ENCODE results near the gene LRRC25.
"Not testable (repeated sequence)": the region's sequence is repeated elsewhere in the genome, so short reads cannot be mapped to it uniquely, and the experiment has no call there.

LRRC25 gene

DNA sequence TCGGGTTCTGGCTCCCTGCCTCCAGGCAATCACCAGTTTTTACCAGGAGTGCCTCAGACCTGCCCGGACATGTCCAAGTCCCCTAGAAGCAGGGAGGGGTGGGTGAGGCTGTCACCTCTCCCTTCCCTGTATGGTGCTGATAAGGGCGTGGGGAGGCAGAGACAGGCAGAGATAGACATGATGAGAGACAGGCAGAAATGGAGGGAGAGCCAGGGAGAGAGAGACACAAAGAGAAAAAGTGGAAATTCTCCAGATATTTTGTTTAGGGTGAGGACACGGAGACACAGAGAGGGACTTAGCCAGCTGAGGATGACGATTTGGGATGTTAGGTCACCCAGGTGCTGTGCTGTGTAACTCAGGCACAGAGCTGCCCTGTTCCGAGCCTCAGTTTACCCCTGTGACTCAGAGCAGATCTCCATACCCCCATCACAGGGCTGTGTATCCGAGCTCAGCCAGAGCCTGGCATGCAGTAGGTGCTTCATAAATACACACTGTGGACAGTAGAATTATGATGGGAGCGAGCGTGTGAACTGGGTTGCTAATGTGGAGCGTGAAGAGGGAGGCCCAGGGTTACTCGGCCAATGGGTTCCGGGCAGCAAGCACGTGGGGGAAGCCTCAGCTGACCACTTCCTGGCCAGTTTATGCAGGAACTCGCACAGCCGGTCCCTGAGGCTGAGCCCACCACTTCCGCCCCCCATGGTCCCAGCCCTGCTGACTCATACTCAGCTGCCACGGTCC lies 23.4 kb downstream of the LRRC25 start:
- DNase-seq, result peak; percentile 91 to 96

DNA sequence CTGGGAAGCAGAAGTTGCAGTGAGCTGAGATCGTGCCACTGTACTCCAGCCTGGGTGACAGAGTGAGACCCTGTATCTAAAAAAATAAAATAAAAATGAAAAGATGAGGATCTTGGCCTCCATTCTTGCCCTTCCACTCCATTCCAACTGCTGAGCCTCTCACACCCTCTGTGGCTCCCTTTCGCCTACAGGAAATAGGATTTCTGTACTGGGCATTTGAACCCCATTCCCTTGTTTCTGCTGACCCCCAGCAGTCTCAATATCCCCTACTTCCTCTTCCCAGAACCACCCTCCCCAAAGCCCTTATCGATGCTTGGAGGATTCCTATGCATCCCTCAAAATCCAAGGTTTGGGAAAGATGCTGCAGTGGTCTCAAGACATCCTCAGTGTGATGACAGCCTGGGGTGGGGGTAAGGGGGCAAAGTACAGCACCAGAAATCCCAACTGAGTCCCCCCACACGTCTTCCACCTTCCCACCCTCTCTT lies 24.0 kb downstream of the LRRC25 start:
- DNase-seq, result no peak

DNA sequence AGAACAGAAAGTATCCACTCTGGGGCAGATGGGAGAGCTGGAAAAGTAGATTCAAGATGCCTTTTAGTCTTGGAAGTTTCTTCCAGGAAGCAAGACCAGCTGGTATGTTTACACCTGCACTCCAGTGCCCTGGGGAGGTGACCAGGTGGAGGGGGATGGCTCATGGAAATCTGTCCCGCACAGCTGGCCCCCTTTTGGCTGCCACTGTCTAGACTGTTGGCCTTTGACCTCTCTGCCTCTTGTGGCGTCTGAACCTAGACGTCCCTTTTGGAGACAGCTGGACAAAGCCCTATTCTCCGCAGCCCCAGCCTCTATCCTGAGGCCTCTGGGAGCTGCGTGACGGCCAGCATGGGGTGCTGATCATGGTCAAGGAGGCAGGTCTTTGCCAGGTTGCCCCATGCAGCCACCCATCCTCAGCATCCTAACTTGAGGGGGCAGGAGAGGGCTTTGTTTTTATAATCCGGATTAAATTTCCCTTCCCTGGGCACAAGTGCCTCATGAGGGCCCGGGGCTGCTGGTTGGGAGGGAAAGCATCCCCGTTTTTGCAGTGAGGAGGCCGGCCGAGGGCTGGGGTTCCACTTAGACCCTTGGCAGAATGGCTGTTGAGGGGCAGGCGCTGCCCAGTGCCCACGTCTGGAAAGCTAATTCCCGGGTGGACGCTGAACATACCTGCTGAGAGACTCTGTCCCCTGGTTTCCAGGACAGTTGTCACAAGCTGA lies 28.8 kb downstream of the LRRC25 start:
- no peak for DNase-seq

DNA sequence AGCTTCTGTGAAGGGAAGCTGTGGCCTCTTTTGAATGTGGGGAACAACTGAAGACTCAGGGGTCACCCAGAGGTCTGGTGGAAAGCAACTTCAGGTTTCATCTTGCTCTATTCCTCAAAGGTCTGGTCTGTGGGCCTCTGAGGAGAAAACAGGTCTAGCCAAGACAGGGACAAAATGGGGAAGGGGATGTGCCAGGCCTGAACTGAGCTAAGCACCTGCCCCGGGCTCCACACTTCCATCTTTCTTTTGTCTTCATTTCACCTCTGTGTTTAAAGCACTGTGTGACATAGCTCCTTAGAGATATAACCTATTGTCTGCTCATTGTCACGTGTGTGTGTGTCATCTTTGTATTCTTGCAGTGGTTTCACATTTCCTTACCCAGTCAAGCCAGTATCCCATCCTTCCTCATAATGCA lies 31.4 kb downstream of the LRRC25 start:
- DNase-seq, result no peak

DNA sequence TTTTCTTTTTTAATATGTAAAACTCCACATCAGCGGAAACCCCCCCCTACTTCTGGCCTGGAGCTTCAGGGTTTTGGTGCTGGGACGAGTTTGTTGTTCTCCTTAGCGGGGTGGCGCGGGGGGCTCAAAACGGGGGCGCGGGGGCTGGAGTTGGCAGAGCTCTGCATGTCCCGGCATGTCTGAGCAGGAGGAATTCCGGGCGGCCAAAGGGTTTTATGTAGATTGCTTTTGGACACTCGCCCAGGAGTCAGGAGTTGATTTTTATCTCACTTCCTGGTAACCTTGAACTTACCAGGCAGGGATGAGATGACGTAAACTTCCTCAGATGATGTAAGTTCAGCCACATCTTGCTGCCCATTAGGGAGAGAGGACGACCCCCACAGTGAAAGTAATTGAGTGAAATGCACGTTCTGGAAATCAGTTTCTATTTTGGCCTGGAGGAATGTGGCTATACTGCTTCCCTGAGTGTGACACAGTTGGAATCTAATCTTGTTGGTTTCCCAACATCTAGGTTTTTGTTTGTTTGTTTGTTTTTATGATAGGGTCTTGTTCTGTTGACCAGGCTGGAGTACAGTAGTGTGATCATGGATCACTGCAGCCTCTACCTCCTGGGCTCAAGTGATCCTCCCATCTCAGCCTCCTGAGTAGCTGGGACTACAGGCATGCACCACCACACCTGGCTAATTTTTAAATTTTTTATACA lies 32.4 kb downstream of the LRRC25 start:
- DNase-seq, result peak; percentile 77 to 91

DNA sequence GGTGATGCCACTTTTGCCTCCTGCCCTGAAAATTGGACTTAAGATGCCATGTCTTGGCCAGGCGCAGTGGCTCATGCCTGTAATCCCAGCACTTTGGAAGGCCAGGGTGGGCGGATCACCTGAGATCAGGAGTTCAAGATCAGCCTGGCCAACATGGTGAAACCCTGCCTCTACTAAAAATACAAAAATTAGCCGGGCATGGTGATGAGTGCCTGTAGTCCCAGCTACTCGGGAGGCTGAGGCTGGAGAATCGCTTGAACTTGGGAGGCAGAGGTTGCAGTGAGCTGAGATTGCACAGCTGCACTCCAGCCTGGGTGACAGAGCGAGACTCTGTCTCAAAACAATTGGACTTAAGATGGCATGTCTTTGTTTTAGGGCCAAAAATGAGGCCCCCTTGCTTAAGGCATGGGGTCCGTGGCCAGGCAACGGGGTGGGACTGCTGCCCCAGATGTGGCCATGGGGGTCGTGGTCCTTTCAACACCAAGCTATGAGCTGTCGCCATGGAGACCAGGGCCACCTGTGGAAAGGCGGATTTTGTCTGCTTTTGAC lies 33.1 kb downstream of the LRRC25 start:
- not testable (repeated sequence) for DNase-seq

DNA sequence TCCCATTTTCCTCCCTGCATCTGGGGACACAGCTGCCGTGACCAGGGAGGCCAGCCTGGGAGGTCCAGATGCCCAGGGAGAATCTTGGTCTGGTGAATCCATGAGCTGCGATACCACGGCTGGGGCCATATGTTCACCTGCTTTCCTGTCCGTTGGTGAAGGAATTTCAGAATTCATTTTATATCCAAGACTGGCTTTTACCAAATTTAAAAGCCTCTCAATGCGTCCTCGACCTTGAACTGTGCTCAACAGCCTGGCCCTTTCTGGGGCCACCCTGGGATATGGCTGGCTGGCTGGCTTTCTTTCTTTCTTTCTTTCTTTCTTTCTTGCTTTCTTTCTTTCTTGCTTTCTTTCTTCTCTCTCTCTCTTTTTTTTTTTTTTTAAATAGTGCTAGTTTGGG lies 33.6 kb downstream of the LRRC25 start:
- DNase-seq, result no peak

DNA sequence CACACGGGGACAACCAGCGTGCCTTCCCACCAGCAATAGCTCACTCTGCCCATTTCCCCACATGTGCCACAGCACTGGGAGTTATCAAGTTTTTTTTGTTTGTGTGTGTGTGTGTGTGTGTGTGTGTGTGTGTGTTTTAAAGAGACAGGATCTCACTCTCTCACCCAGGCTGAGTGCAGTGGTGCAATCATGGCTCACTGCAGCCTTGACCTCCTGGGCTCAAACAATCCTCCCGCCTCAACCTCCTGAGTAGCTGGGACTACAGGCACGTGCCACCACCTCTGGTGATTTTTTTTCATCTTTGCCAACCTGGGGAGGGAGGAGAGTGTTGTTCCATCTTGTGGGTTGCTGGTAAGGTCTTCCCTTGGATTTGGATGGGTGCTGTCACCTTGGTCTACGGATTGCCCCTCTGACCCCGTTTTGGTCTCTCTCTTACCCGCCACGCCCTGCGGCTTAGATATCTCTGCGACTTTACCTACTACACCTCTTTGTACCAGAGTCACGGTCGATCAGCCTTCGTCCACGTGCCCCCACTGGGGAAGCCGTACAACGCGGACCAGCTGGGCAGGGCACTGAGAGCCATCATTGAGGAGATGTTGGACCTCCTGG lies 34.4 kb downstream of the LRRC25 start:
- DNase-seq, result no peak

DNA sequence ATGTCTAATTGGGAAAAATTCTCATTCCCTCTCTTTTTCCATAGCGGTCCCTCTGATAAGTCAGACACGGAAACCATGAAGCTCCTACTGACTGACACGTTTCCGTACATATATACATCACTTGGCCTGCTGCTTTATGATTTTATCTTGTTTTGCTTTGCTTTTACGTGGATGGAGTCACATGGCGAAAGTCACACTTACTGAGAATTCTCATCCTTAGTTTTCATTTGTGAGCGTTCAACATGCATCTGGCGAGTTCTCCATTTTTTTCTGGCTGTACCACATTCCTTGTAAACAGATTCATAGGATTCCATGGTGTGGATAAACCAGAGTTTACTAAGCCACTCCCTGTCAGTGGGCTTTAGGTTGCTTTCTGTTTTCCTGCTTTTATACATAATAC lies 35.8 kb downstream of the LRRC25 start:
- no peak for DNase-seq

DNA sequence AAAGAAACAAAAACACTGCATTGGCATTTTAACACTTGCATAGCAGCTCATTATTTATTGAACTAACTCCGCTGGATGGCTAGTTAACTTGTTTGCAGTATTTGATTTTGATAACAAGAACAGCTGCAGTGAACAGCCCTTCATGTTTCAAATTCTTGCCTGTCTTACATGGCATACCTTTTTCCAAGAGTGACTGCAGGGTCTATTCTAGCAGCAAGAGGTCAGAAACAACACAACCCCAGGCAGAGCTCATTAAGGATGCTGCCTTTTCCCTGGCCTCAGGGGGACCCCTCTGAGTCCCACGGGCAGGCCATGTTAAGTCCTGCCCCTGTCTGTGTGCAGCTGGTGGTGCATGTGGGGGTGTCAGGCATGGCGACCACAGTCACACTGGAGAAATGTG lies 40.4 kb downstream of the LRRC25 start:
- DNase-seq, result no peak

DNA sequence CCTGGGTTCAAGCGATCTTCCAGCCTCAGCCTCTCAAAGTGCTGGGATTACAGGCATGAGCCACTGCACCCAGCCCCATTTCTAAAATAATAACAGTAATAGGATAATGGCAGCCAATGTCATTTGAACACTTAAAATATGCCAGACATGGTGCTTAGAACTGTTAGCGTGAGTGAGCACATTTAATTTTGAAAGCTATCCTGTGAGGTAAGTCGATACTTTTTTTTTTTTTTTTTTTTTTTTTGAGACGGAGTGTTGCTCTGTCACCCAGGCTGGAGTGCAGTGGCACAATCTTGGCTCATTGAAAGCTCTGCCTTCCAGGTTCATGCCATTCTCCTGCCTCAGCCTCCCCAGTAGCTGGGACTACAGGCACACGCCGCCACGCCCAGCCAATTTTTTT lies 42.7 kb downstream of the LRRC25 start:
- DNase-seq, result not testable (repeated sequence)

DNA sequence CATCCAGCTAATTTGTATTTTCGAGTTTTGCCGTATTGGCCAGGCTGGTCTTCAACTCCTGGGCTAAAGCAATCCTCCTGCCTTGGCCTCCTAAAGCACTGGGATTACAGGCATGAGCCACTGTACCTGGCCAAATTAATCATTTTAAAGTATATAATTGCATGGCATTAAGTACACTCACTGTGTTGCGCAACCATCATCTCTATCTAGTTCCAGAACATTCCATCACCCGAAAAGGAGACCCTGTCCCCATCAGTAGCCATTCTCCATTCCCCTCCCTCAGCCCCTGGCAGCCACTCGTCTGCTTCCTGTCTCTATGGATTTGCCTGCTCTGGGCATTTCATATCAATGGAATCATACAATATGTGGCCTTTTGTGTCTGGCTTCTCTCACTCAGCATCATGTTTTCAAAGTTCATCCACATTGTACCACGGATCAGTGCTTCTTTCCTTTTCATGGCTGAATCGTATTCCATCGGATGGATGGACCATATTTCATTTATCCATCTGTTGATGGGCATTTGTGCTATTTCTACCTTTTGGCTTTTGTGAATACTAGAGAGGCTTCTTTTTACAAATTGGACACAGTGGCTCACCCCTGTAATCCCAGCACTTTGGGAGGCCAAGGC lies 43.9 kb downstream of the LRRC25 start:
- DNase-seq, result no peak

DNA sequence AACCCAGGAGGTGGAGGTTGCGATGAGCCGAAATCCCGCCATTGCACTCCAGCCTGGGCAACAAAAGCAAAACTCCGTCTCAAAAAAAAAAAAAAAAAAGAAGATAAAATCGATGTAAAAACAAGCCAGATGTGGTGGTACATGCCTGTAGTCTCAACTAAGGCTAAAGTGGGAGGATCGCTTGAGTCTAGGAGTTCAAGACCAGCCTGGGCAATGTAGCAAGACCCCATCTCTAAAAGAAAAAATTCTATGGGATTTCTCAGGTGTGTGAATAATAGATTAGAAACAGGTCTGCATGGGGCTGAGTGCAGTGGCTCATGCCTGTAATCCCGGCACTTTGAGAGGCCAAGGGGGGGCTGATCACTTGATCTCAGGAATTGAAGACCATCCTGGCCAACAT lies 45.9 kb downstream of the LRRC25 start:
- no peak for DNase-seq

DNA sequence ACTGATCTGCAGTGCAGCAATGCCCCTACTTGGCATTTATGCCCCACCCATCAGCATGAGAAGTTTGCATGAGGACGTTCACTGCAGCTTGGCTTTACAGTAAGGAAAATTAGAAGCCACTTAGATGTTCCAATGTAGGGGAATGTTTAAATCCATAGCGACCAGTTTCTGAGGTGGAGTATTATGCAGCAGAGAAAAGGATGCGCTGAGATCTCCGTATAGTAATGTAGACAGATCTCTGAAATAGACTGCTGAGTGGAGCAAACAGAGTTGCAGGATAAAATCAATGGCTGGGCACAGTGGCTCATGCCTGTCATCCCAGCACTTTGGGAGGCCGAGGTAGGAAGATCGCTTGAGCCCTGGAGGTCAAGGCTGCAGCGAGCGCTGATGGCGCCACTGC lies 46.9 kb downstream of the LRRC25 start:
- DNase-seq, result no peak

DNA sequence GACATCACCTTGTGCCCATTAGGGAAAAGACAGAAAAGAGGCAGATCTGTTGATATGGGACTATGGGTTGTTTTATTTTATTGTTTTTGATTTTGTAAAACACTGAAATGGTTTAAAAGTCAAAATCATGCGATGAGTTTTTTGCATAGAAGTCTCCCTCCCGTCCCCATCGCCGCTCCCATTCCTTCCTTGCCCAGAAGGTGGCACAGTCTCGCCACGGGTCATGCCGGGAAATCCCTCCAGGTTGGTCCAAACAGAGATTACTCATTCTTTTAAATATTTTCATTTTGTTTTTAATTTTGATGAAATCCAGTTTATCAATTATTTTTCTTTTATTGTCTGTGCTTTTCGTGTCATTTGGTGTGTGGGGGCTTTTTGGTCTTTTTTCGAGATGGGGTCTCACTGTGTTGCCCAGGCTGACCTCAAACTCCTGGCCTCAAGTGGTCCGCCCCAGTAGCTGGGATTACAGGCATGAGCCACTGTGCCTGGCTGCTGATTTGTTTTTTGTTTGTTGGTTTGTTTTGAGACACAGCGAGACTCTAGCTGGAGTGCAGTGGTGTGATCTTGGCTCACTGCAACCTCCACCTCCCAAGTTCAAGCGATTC lies 47.8 kb downstream of the LRRC25 start:
- DNase-seq, result peak in 1 of 2 experiments; percentile 21

DNA sequence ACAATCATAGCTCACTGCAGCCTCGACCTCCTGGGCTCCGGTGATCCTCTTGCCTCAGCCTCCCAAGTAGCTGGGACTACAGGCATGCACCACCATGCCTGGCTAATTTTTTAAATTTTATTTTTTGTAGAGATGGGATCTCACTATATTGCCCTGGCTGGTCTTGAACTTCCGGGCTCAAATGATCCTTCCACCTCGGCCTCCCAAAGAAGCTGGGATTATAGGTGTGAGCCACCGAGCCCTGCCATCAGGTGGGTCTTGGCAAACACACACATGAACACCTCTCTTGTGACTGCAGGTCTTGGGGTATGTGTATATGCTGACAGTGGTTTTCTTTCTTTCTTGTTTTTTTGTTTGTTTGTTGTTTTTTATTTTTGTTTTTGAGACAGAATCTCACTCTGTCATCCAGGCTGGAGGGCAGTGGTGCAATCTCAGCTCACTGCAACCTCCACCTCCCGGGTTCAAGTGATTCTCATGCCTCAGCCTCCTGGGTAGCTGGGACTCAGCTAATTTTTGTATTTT lies 48.5 kb downstream of the LRRC25 start:
- DNase-seq, result not testable (repeated sequence)

DNA sequence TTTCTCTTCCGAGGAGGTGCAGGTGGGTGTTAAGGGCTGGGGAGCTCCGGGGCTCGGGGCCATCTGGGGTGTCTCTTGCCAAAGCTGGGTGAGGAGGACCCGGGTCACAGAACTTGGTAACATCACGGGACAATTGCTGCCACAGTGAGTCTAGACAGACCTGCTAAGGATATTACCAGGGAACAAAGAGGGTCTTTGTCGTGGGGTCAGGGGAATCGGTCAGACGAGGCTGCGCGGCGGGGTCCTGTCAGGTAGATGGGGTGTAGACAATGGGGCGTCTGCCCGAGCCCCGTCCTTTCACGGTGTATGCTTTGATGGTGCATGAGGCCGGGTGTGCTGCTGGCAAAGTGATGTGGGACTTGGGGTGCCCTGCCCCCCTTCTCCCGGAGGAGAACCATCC lies 49.3 kb downstream of the LRRC25 start:
- no peak for DNase-seq

DNA sequence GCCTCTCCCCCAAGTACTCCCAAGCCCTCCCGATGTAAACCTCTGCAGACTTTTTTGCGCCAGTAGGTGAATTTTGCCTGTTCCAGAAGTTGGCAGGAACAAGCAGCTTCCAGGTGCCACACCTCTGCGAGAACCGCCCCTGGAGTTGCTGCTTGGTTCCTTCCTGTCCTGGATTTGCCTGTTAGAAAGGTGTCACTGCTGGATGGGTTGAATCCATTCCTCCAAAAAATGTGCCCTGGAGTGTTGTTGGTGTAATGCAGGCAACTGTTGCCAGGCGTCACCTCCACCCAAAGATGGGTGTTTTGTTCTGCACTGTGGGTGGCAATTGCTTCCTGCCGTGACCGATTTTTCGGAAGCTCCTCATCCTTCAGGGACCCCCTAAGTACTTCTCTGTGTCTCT lies 51.3 kb downstream of the LRRC25 start:
- no peak for DNase-seq

DNA sequence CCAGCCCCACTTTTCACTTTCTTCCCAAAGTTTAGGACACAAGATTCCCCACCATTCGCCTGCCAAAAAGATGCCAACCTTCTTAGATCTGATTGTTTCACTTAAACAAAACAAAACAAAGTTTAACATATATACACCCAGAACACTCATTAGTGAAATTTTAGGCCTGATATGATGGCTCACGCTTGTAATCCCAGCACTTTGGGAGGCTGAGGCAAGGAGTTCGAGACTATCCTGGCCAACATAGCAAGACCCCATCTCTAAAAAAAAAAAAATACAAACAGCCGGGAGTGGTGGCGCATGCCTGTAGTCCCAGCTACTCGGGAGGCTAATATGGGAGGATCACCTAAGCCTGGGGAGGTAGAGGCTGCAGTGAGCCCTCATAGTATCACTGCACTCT lies 52.1 kb downstream of the LRRC25 start:
- no peak for DNase-seq

DNA sequence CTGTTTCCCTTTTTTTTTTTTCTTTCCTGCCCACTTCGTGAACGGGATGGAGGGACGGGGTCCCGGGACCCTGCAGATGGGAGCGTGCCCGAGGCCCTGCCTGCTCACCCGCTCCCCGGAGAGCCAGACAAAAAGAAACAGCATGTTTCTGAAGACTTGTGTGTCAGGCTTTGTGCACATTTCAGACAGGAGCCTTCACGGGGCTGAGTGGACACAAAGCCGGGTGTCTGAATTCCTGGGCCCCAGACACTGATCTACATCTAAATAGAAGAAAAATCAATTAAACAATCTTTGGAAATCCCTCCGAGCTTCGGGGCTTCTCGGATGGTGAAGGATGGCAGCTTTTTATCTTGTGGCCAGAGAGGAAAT lies 52.9 kb downstream of the LRRC25 start:
- no peak for DNase-seq

DNA sequence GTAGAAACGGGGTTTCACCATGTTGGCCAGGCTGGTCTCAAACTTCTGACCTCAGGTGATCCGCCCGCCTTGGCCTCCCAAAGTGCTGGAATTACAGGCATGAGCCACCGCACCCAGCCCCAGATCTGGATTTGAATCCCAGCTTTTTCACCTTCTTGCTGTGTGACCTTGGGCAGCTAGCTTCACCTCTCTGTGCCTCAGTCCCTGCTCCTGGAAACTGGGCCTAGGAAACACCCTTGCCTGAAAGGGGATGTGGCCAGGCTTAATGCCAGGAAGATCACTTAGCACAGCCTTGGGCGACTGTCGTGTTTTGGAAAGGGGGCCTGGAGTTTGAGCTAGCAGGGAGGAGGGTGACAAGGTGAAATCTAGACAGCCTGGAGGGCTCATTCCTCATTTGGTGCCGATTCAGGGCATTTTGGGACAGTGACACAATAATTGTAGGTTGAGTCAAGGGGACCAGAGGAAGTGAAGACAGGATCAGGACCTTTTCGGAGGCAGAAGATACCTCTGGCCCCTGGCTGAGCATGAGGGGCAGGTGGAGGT lies 55.3 kb downstream of the LRRC25 start:
- DNase-seq, result no peak
